AML-193 (cell line): Measurements from ENCODE around the gene ERBIN.

Experiments used
- DNase-seq, 2 experiments: peaks; one replicate each; lab custom pipeline; 2025; lab: John Stamatoyannopoulos, UW

ERBIN gene

GRCh38 chr5:66130493-66130892, 204.1 kb downstream of the ERBIN start:
- DNase-seq = no peak
